NCI-H2196 (cell line): Measurements from ENCODE around the gene NCLN.
"Not testable (repeated sequence)": the region's sequence is repeated elsewhere in the genome, so short reads cannot be mapped to it uniquely, and the experiment has no call there.

Experiments
- DNase-seq: peaks from one replicate; lab custom pipeline; 2025; ENCODE audit not compliant: unreplicated experiment; lab: John Stamatoyannopoulos, UW

The NCLN gene

GRCh38 chr19:3196064-3196932 lies 10.6 kb downstream of the NCLN start:
- DNase-seq: no peak

GRCh38 chr19:3196933-3197205 lies 11.1 kb downstream of the NCLN start:
- no peak for DNase-seq

DNA sequence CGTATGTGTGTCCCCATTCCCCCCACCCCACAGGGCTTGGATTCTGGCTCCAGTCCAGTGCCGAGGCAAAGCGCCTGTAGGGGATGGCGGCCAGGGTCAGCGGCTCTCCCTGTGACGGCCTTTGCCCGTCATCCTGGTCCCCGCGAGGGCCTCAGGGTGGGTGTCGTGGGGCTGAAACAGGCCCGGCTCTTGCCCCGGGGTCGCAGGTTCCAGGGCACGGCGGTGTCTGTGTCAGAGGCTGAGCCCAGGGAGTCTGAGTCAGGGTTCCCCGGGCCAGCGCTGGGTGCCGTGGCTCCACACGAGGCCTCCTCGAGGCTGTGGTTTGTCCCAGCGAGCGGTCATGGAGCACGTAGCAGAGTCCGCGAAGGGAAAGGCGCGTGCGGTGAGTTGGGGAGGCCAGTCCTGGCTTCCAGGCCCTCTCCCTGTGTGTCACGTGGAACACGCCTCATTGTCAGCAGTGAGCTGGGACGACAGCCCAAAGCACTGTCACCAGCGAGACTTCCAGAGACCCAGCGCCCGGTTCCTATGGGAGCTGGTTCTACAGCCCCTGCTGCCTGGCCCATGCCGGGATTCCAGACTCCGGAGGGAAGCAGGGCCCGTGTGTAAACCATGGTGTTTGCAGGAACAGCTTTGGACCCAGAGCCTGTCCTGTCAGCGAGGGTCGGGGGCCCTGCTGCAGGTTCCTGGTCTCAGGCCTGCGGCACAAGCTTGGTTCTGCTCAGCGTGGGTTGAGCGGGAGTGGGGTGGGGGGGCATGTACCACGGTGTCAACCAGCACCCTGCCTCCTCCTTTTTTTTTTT lies 13.4 kb downstream of the NCLN start:
- no peak for DNase-seq

DNA sequence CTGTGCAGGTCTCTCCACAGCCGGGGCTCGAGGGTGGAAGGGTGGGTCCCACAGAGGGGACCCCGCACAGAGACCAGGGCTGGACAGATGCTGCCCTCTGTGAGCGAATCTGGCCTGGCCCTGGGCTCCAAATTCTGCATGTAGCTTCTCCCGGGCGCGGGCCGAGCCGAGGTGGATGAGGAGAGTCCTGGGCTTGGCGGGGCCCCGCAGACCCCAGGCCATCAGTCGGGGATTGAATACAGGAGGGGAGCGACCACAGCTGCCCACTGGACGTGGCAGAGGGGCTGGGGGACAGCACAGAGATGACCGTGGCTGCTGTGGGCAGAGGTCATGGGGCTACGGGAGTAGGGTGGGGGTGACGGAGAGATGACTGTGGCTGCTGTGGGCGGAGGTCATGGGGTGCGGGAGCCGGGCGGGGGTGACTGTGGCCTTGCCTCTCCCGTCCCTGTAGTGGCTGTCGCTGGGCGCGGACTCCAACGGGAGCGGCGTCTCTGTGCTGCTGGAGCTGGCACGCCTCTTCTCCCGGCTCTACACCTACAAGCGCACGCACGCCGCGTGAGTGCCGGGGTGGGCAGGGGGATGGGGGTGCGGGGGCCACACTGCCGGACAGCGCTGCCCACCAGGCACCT lies 15.5 kb downstream of the NCLN start:
- no peak for DNase-seq

DNA sequence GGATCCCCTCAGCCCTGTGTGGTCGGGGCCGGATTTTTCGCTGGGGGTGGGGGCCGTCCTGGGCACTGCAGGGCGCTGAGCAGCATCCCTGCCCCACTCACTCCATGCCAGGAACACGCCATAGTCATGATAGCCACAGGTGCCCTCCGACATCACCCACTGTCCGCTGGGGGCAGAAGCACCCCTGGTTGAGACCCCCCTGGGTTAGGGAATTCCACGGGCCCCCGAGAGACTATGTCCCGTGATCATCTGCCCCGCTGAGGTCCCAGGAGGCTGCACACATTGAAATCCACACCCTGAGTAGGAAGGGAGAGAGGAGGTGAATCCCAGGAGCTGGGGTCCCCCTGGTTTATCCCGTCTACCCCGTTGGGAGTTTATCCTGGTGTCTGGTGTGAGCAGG lies 16.2 kb downstream of the NCLN start:
- no peak for DNase-seq

- no peak for DNase-seq
Measured at GRCh38 chr19:3202346-3202745, 16.6 kb downstream of the NCLN start.

GRCh38 chr19:3202895-3203294 lies 17.2 kb downstream of the NCLN start:
- DNase-seq: not testable (repeated sequence)

- no peak for DNase-seq
Measured at GRCh38 chr19:3203805-3204645, 18.3 kb downstream of the NCLN start.

- DNase-seq: no peak
Measured at GRCh38 chr19:3204646-3205275, 19.0 kb downstream of the NCLN start.

DNA sequence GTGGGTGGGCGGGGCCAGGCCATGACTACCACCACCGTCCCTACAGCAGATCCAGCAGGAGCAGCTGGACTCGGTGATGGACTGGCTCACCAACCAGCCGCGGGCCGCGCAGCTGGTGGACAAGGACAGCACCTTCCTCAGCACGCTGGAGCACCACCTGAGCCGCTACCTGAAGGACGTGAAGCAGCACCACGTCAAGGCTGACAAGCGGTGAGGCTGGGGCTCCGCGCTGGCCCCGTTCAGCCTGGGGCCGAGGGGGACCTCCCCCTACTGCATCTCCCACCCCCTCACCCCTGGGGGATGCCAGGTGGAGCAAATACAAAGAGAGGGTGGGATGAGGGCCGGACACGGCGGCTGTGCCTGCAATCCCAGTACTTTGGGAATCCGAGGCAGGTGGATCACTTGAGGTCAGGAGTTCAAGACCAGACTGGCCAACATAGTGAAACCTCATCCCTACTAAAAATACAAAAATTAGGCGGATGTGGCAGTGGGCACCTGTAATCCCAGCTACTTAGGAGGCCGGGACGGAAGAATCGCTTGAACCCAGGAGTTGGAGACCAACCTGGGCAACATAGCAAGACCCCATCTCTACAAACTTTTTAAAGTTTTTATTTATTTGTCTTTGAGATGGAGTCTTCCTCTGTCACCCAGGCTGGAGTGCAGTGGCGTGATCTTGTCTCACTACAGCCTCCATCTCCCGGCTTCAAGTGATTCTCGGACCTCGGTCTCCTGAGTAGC lies 20.7 kb downstream of the NCLN start:
- no peak for DNase-seq

DNA sequence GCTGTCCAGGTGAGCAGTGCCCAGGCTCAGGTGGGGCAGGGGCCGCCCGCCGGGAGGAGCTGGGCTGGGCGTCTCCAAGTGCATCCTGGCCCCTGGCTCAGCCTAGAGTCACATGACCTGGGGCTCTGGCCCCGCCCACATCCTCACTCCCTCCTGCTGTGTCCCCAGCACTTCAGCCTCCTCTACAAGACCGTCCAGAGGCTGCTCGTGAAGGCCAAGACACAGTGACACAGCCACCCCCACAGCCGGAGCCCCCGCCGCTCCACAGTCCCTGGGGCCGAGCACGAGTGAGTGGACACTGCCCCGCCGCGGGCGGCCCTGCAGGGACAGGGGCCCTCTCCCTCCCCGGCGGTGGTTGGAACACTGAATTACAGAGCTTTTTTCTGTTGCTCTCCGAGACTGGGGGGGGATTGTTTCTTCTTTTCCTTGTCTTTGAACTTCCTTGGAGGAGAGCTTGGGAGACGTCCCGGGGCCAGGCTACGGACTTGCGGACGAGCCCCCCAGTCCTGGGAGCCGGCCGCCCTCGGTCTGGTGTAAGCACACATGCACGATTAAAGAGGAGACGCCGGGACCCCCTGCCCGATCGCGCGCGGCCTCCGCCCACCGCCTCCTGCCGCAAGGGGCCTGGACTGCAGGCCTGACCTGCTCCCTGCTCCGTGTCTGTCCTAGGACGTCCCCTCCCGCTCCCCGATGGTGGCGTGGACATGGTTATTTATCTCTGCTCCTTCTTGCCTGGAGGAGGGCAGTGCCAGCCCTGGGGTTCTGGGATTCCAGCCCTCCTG lies 21.9 kb downstream of the NCLN start:
- DNase-seq: no peak

DNA sequence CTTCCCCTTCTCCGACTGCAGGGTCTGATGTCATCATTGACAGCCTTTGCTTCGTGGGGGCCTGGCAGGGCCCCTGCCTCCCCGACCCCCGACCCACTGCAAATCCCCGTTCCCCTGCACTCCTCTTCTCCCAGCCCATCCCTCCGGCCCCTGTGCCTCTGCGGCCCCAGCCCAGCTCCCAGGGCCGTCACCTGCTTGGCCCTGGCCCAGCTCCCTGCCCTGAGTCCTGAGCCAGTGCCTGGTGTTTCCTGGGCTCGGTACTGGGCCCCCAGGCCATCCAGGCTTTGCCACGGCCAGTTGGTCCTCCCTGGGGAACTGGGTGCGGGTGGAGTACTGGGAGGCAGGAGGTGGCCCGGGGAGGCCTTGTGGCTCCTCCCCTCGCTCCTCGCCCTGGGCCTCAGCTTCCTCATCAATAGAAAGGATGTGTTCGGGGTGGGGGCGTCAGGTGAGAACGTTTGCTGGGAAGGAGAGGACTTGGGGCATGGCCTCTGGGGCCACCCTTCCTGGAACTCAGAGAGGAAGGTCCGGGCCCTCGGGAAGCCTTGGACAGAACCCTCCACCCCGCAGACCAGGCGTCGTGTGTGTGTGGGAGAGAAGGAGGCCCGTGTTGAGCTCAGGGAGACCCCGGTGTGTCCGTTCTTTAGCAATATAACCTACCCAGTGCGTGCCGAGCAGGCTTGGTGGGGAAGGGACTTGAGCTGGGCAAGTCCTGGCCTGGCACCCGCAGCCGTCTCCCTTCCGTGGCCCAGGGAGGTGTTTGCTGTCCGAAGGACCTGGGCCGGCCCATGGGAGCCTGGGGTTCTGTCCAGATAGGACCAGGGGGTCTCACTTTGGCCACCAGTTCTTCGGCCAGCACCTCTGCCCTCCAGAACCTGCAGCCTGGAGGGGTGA lies 22.8 kb downstream of the NCLN start:
- DNase-seq: no peak

GRCh38 chr19:3210347-3211017 lies 24.8 kb downstream of the NCLN start:
- peak; percentile 31 for DNase-seq

DNA sequence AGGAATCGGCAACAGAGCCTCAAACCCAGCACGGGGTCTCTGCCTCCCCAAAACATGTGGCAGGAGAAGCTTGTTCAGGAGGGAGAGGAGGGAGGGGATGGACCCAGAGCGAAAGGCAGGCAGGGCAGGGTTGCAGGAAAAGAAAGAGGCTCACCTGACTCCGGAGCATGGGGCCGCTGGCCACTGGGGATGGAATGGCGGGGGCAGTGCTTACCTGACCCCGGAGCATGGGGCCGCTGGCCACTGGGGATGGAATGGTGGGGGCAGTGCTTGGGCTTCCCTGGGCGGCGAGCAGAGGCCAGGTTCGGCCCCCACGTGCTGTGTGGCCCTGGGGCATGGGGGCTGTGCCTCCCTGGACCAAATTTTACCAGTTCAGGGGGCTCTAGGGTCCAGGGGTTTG lies 25.5 kb downstream of the NCLN start:
- no peak for DNase-seq

GRCh38 chr19:3213159-3213558 lies 27.4 kb downstream of the NCLN start:
- DNase-seq: no peak

DNA sequence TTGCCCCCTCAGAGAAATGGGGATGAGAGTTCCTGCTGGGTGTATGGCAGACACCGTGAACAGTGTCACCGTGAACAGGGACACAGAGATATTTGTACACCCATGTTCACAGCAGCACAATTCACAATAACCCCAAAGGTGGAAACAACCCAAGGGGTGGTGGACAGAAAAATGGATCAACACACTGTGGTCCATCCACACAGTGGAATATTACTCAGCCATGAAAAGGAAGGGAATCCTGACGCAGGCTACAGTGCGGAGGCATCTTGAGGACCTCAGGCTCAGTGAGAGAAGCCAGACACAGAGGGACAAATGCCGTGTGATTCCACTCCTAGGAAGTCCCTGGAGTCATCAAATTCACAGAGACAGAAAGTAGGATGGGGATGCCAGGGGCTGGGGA lies 31.1 kb downstream of the NCLN start:
- DNase-seq: no peak

- DNase-seq: no peak
Measured at GRCh38 chr19:3220576-3220975, 34.8 kb downstream of the NCLN start.

- DNase-seq: not testable (repeated sequence)
Measured at GRCh38 chr19:3221576-3221975, 35.8 kb downstream of the NCLN start.
